ENCODE measurements around the gene NRP2. TPM values are rescaled to one million over a fixed set of nuclear protein-coding genes. Genes with fewer than 3 reads are reported as not detected.

The NRP2 gene
- total RNA-seq, 2 experiments from 2014 or later = 0.35 to 2.6 TPM

GRCh38 chr2:205686056-205686782, 3.9 kb downstream of the NRP2 start:
- no peak overlapping the region for H3K4me3 ChIP-seq (ENCODE audit: low read depth, low read length, poor library complexity, severe bottlenecking)
- H3K79me2 ChIP-seq (ENCODE audit: insufficient read depth, low read depth, low read length) = no peaks in the 10 kb centered on the region
- intact Hi-C loops (cut with micrococcal nuclease; ENCODE audit: unreplicated experiment) = loop anchor here (10.0 kb wide), 1 partner anchor 361 kb away; no protein-coding TSS in a partner anchor
- no peaks in the 10 kb centered on the region for H3K9me3 ChIP-seq (ENCODE audit: low read length)
- DNase-seq (ENCODE audit: low spot score) = no peak
- TF ChIP-seq EZH2phosphoT487 (IDR thresholded peaks at IDR 0.05; ENCODE audit: borderline replicate concordance, low read depth, low read length) (peak; percentile 91; the same call in 1 of the 2 replicates), CTCF (conservative IDR thresholded peaks at IDR 0.05; ENCODE audit: low read length) (no peak)
- no TSS peak for BruUV-seq (replicated peaks)
- H3K4me1 ChIP-seq (ENCODE audit: insufficient read depth, low read length, poor library complexity, severe bottlenecking) = peaks cover 19% of the 10 kb centered on the region
- H3K9me2 ChIP-seq (ENCODE audit: insufficient read depth, low read length) = no peaks in the 10 kb centered on the region
- H3K27ac ChIP-seq (ENCODE audit: low read depth, low read length, poor library complexity, severe bottlenecking) = no peak overlapping the region
- ChIA-PET CTCF (ENCODE audit: unreplicated experiment) (no interaction called here), POLR2A (interaction anchor here (1.1 kb wide), 1 partner anchor 20 kb away, joined by 3 read pairs; no protein-coding TSS in a partner anchor)
- H3K36me3 ChIP-seq (ENCODE audit: insufficient read depth, low read length) = no peaks in the 10 kb centered on the region
- no peak overlapping the region for H2AFZ ChIP-seq (ENCODE audit: low read length)
- no peaks in the 10 kb centered on the region for H4K20me1 ChIP-seq (ENCODE audit: insufficient read depth, low read length)
- no peak overlapping the region for H3K4me2 ChIP-seq (ENCODE audit: low read length)

GRCh38 chr2:205686783-205687640, 4.7 kb downstream of the NRP2 start:
- H2AFZ ChIP-seq (ENCODE audit: low read length) = no peak overlapping the region
- H3K36me3 ChIP-seq (ENCODE audit: insufficient read depth, low read length) = no peaks in the 10 kb centered on the region
- H3K79me2 ChIP-seq (ENCODE audit: insufficient read depth, low read depth, low read length) = no peaks in the 10 kb centered on the region
- intact Hi-C loops (cut with micrococcal nuclease; ENCODE audit: unreplicated experiment) = loop anchor here (10.0 kb wide), 1 partner anchor 362 kb away; no protein-coding TSS in a partner anchor
- peaks cover 11% of the 10 kb centered on the region for H3K4me1 ChIP-seq (ENCODE audit: insufficient read depth, low read length, poor library complexity, severe bottlenecking)
- DNase-seq (ENCODE audit: low spot score) = no peak
- H3K27ac ChIP-seq (ENCODE audit: low read depth, low read length, poor library complexity, severe bottlenecking) = no peak overlapping the region
- H3K4me2 ChIP-seq (ENCODE audit: low read length) = no peak overlapping the region
- no peaks in the 10 kb centered on the region for H3K9me2 ChIP-seq (ENCODE audit: insufficient read depth, low read length)
- H3K9me3 ChIP-seq (ENCODE audit: low read length) = no peaks in the 10 kb centered on the region
- ChIA-PET POLR2A (interaction anchor here (1.1 to 1.8 kb wide), 2 partner anchors 20 kb away, joined by 3 to 7 read pairs; no protein-coding TSS in a partner anchor), CTCF (ENCODE audit: unreplicated experiment) (no interaction called here)
- no peak overlapping the region for H3K4me3 ChIP-seq (ENCODE audit: low read depth, low read length, poor library complexity, severe bottlenecking)
- TF ChIP-seq EZH2phosphoT487 (IDR thresholded peaks at IDR 0.05; ENCODE audit: borderline replicate concordance, low read depth, low read length) = 0 out of 2 replicates have a peak, but pooled peaks have one; percentile 6
- TF ChIP-seq CTCF (conservative IDR thresholded peaks at IDR 0.05; ENCODE audit: low read length) = no peak
- no TSS peak for BruUV-seq (replicated peaks)
- no peaks in the 10 kb centered on the region for H4K20me1 ChIP-seq (ENCODE audit: insufficient read depth, low read length)
